ENCODE data around the gene LRRC8C.

DNA sequence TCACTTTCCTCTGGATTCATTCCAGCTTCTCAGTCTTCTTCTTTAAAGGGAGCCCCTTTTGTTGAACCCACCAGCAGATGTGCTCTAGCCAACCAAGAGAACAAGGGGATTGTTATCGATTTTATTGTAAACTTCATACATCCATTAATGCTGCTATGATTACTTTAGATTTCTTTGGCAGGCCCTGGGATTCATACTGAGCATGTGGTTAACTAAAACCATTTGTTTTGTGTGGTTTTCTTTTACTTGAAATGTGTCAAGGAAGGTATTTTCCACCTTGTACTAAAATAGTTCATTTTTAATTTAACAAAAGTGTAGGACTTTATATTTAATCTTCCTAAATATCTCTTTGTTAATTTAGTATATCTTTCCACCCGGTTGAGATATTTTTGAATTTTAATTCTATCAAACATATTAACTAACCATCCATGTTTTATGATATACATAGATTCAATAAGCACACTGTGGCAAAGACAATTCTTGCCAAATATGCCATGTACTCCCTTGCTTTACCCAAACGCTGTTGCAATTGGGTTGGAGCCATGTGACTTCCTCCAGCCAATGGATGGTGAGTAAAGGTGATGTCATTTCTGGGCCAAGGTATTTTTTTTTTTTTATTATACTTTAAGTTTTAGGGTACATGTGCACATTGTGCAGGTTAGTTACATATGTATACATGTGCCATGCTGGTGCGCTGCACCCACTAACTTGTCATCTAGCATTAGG is 113.7 kb downstream of the LRRC8C start:
- TF ChIP-seq, protein P1, sequence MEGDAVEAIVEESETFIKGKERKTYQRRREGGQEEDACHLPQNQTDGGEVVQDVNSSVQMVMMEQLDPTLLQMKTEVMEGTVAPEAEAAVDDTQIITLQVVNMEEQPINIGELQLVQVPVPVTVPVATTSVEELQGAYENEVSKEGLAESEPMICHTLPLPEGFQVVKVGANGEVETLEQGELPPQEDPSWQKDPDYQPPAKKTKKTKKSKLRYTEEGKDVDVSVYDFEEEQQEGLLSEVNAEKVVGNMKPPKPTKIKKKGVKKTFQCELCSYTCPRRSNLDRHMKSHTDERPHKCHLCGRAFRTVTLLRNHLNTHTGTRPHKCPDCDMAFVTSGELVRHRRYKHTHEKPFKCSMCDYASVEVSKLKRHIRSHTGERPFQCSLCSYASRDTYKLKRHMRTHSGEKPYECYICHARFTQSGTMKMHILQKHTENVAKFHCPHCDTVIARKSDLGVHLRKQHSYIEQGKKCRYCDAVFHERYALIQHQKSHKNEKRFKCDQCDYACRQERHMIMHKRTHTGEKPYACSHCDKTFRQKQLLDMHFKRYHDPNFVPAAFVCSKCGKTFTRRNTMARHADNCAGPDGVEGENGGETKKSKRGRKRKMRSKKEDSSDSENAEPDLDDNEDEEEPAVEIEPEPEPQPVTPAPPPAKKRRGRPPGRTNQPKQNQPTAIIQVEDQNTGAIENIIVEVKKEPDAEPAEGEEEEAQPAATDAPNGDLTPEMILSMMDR (IDR thresholded peaks at IDR 0.05) = no peak
- TF ChIP-seq POLR2A (IDR thresholded peaks at IDR 0.05) = no peak

Data from right lobe of liver (tissue), 4 donors.